Measurements from ENCODE around the gene AHNAK2. TPM values are rescaled to one million over a fixed set of nuclear protein-coding genes. Genes with fewer than 3 reads are reported as not detected.
A peak's percentile ranks its signal among the peaks of the same experiment; 100 is the strongest.

Gene AHNAK2
- polyA plus RNA-seq, 4 donors = under 0.01 to 6.3 (median 0.17) TPM

- no peak overlapping the region for H3K4me3 ChIP-seq (ENCODE audit: low read depth in 1 of 3, low read length in 3 of 3)
- H3K4me1 ChIP-seq (ENCODE audit: control insufficient read depth in 3 of 3, insufficient read depth in 2 of 3, low read depth in 1 of 3, low read length in 2 of 3) = peaks cover 0 to 3% (median 0%) of the 10 kb centered on the region in 3 donors
- FAIRE-seq (no peak), DNase-seq (no peak)
- peaks cover 0 to 47% (median 0%) of the 10 kb centered on the region in 3 donors for H3K27me3 ChIP-seq (ENCODE audit: control insufficient read depth in 3 of 3, insufficient read depth in 3 of 3, low read length in 3 of 3)
- no peaks in the 10 kb centered on the region for H3K9me3 ChIP-seq (ENCODE audit: control insufficient read depth in 2 of 2, insufficient read depth in 1 of 2, low read depth in 1 of 2, low read length in 1 of 2)
- H3K36me3 ChIP-seq (ENCODE audit: control insufficient read depth in 3 of 3, insufficient read depth in 2 of 3, low read depth in 1 of 3, low read length in 3 of 3) = no peaks in the 10 kb centered on the region
- H3K27ac ChIP-seq (ENCODE audit: low read depth in 1 of 3, low read length in 2 of 3) = no peak overlapping the region
- 70 to 80% (median 75%) methylated on average over 11 of the region's 11 CpGs for WGBS, 3 donors
These were observed 40.3 kb downstream of the AHNAK2 start for GRCh38 chr14:104937694-104938365.

GRCh38 chr14:104937161-104937560 lies 41.0 kb downstream of the AHNAK2 start:
- FAIRE-seq (no peak), DNase-seq (no peak)
- Histone ChIP-seq H3K9me3 (ENCODE audit: control insufficient read depth in 2 of 2, insufficient read depth in 1 of 2, low read depth in 1 of 2, low read length in 1 of 2) (no peaks in the 10 kb centered on the region), H3K27ac (ENCODE audit: low read depth in 1 of 3, low read length in 2 of 3) (no peak overlapping the region), H3K36me3 (ENCODE audit: control insufficient read depth in 3 of 3, insufficient read depth in 2 of 3, low read depth in 1 of 3, low read length in 3 of 3) (no peaks in the 10 kb centered on the region), H3K4me3 (ENCODE audit: low read depth in 1 of 3, low read length in 3 of 3) (no peak overlapping the region), H3K4me1 (ENCODE audit: control insufficient read depth in 3 of 3, insufficient read depth in 2 of 3, low read depth in 1 of 3, low read length in 2 of 3) (peaks cover 0 to 9% (median 0%) of the 10 kb centered on the region in 3 donors), H3K27me3 (ENCODE audit: control insufficient read depth in 3 of 3, insufficient read depth in 3 of 3, low read length in 3 of 3) (peaks cover 0 to 54% (median 3%) of the 10 kb centered on the region in 3 donors)
- 54 to 76% (median 69%) methylated on average over 4 of the region's 4 CpGs for WGBS, 3 donors

- H3K27ac ChIP-seq (ENCODE audit: low read depth in 1 of 3, low read length in 2 of 3) = no peak overlapping the region
- no peak for DNase-seq
- peaks cover 0 to 60% (median 5%) of the 10 kb centered on the region in 3 donors for H3K27me3 ChIP-seq (ENCODE audit: control insufficient read depth in 3 of 3, insufficient read depth in 3 of 3, low read length in 3 of 3)
- no peak for FAIRE-seq
- no peaks in the 10 kb centered on the region for H3K9me3 ChIP-seq (ENCODE audit: control insufficient read depth in 2 of 2, insufficient read depth in 1 of 2, low read depth in 1 of 2, low read length in 1 of 2)
- no peak overlapping the region for H3K4me3 ChIP-seq (ENCODE audit: low read depth in 1 of 3, low read length in 3 of 3)
- H3K36me3 ChIP-seq (ENCODE audit: control insufficient read depth in 3 of 3, insufficient read depth in 2 of 3, low read depth in 1 of 3, low read length in 3 of 3) = no peaks in the 10 kb centered on the region
- peaks cover 0 to 12% (median 0%) of the 10 kb centered on the region in 3 donors for H3K4me1 ChIP-seq (ENCODE audit: control insufficient read depth in 3 of 3, insufficient read depth in 2 of 3, low read depth in 1 of 3, low read length in 2 of 3)
- 53 to 69% (median 53%) methylated on average over 10 of the region's 10 CpGs for WGBS, 3 donors
These were observed 41.6 kb downstream of the AHNAK2 start for GRCh38 chr14:104936361-104937155.

DNA sequence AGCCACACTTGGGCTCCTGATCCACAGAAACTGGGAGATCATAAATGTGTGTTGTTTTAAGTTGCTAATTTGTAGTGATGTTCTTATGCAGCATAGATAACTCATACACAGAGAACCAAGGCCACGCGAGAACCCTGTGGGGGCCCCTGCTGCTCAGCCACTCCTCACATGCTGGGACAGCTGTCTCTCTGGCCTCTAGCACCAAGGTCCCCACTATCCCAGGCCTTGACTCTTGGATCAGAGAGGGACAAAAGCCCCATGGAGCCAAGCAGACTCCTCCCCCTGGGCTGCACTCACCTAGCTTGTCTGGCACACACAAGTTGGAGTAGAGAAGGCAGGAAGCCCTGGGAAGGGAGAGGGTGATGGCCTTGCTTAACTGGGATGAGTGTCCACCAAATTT lies 42.2 kb downstream of the AHNAK2 start:
- Histone ChIP-seq H3K27me3 (ENCODE audit: control insufficient read depth in 3 of 3, insufficient read depth in 3 of 3, low read length in 3 of 3) (peaks cover 0 to 66% (median 5%) of the 10 kb centered on the region in 3 donors), H3K27ac (ENCODE audit: low read depth in 1 of 3, low read length in 2 of 3) (no peak overlapping the region), H3K4me3 (ENCODE audit: low read depth in 1 of 3, low read length in 3 of 3) (no peak overlapping the region), H3K4me1 (ENCODE audit: control insufficient read depth in 3 of 3, insufficient read depth in 2 of 3, low read depth in 1 of 3, low read length in 2 of 3) (peaks cover 0 to 12% (median 0%) of the 10 kb centered on the region in 3 donors), H3K36me3 (ENCODE audit: control insufficient read depth in 3 of 3, insufficient read depth in 2 of 3, low read depth in 1 of 3, low read length in 3 of 3) (no peaks in the 10 kb centered on the region), H3K9me3 (ENCODE audit: control insufficient read depth in 2 of 2, insufficient read depth in 1 of 2, low read depth in 1 of 2, low read length in 1 of 2) (no peaks in the 10 kb centered on the region)
- DNase-seq = no peak
- no peak for FAIRE-seq
- WGBS, 3 donors = 34 to 91% (median 72%) methylated on average over 2 of the region's 2 CpGs

GRCh38 chr14:104935026-104935650 lies 43.0 kb downstream of the AHNAK2 start:
- Histone ChIP-seq H3K4me3 (ENCODE audit: low read depth in 1 of 3, low read length in 3 of 3) (no peak overlapping the region), H3K27ac (ENCODE audit: low read depth in 1 of 3, low read length in 2 of 3) (no peak overlapping the region), H3K36me3 (ENCODE audit: control insufficient read depth in 3 of 3, insufficient read depth in 2 of 3, low read depth in 1 of 3, low read length in 3 of 3) (no peaks in the 10 kb centered on the region), H3K4me1 (ENCODE audit: control insufficient read depth in 3 of 3, insufficient read depth in 2 of 3, low read depth in 1 of 3, low read length in 2 of 3) (peaks cover 0 to 12% (median 0%) of the 10 kb centered on the region in 3 donors), H3K27me3 (ENCODE audit: control insufficient read depth in 3 of 3, insufficient read depth in 3 of 3, low read length in 3 of 3) (peaks cover 0 to 69% (median 5%) of the 10 kb centered on the region in 3 donors), H3K9me3 (ENCODE audit: control insufficient read depth in 2 of 2, insufficient read depth in 1 of 2, low read depth in 1 of 2, low read length in 1 of 2) (no peaks in the 10 kb centered on the region)
- DNase-seq (no peak), FAIRE-seq (no peak)
- 27 to 78% (median 32%) methylated on average over 3 of the region's 3 CpGs for WGBS, 3 donors

- peaks cover 0 to 12% (median 0%) of the 10 kb centered on the region in 3 donors for H3K4me1 ChIP-seq (ENCODE audit: control insufficient read depth in 3 of 3, insufficient read depth in 2 of 3, low read depth in 1 of 3, low read length in 2 of 3)
- H3K4me3 ChIP-seq (ENCODE audit: low read depth in 1 of 3, low read length in 3 of 3) = no peak overlapping the region
- no peaks in the 10 kb centered on the region for H3K36me3 ChIP-seq (ENCODE audit: control insufficient read depth in 3 of 3, insufficient read depth in 2 of 3, low read depth in 1 of 3, low read length in 3 of 3)
- H3K27me3 ChIP-seq (ENCODE audit: control insufficient read depth in 3 of 3, insufficient read depth in 3 of 3, low read length in 3 of 3) = peaks cover 0 to 69% (median 5%) of the 10 kb centered on the region in 3 donors
- WGBS, 3 donors = 10 to 37% (median 14%) methylated on average over 13 to 42 of the region's 42 CpGs
- DNase-seq (no peak), FAIRE-seq (no peak)
- H3K9me3 ChIP-seq (ENCODE audit: control insufficient read depth in 2 of 2, insufficient read depth in 1 of 2, low read depth in 1 of 2, low read length in 1 of 2) = no peaks in the 10 kb centered on the region
- no peak overlapping the region for H3K27ac ChIP-seq (ENCODE audit: low read depth in 1 of 3, low read length in 2 of 3)
These were observed 44.1 kb downstream of the AHNAK2 start for GRCh38 chr14:104933746-104934733.

GRCh38 chr14:104932676-104933631 lies 45.2 kb downstream of the AHNAK2 start:
- no peak for FAIRE-seq
- 9 to 14% (median 10%) methylated on average over 56 to 100 of the region's 100 CpGs for WGBS, 3 donors
- peak; percentile 38 to 86 for DNase-seq
- Histone ChIP-seq H3K4me3 (ENCODE audit: low read depth in 1 of 3, low read length in 3 of 3) (peak overlapping the region; percentile 24 to 44 (median 34)), H3K27me3 (ENCODE audit: control insufficient read depth in 3 of 3, insufficient read depth in 3 of 3, low read length in 3 of 3) (peaks cover 0 to 60% (median 5%) of the 10 kb centered on the region in 3 donors), H3K4me1 (ENCODE audit: control insufficient read depth in 3 of 3, insufficient read depth in 2 of 3, low read depth in 1 of 3, low read length in 2 of 3) (peaks cover 0 to 17% (median 0%) of the 10 kb centered on the region in 3 donors), H3K9me3 (ENCODE audit: control insufficient read depth in 2 of 2, insufficient read depth in 1 of 2, low read depth in 1 of 2, low read length in 1 of 2) (no peaks in the 10 kb centered on the region), H3K27ac (ENCODE audit: low read depth in 1 of 3, low read length in 2 of 3) (no peak overlapping the region), H3K36me3 (ENCODE audit: control insufficient read depth in 3 of 3, insufficient read depth in 2 of 3, low read depth in 1 of 3, low read length in 3 of 3) (no peaks in the 10 kb centered on the region)
